Panc1 (cell line): ENCODE data around the gene BCL2L11. TPM values are rescaled to one million over a fixed set of nuclear protein-coding genes. Genes with fewer than 3 reads are reported as not detected.

Experiments used
- ATAC-seq: fragments of 200-7000 bp; cut with Tn5 transposase; 2 replicates; pipeline ENCODE4 v1.9.1; 2020; ENCODE audit warnings: mild to moderate bottlenecking, moderate library complexity
- BruUV-seq: library from RNA; stranded (reverse); fragments of 400-500 nt; replicated peaks from 2 replicates; lab custom pipeline; 2021; lab: Mats Ljungman, UMichigan
- CTCF ChIA-PET: fragments of 300-600 bp; sonication (Branson Sonifier 250); formaldehyde crosslinking; loops from one replicate; lab custom pipeline; 2022; ENCODE audit warnings: antibody characterized with exemption; lab: Charles Lee
- POLR2A ChIA-PET: fragments of 300-600 bp; sonication (Branson Sonifier 250); formaldehyde crosslinking; loops from one replicate; lab custom pipeline; 2022; ENCODE audit warnings: antibody characterized with exemption; lab: Charles Lee
- DNase-seq: peaks from one replicate; pipeline ENCODE4 v3.0.0-alpha.2; 2010; ENCODE audit warnings: low read depth, low spot score
- H3K27ac ChIP-seq: 2 replicates; pipeline ENCODE4 v1.5.1; 2011; ENCODE audit warnings: mild to moderate bottlenecking, low read length, inconsistent platforms
- H3K27me3 ChIP-seq: fragments of 200-500 bp; sonication (Bioruptor generic); 2 replicates; pipeline ENCODE4 v1.6.0; 2014; ENCODE audit warnings: low read length, inconsistent platforms; ENCODE audit not compliant: control insufficient read depth, insufficient read depth
- H3K36me3 ChIP-seq: fragments of 200-500 bp; sonication (Bioruptor generic); 2 replicates; pipeline ENCODE4 v1.5.1; 2014; ENCODE audit warnings: inconsistent platforms, mild to moderate bottlenecking, low read length, moderate library complexity; ENCODE audit not compliant: control insufficient read depth, insufficient read depth
- H3K4me1 ChIP-seq: 2 replicates; pipeline ENCODE4 v1.5.1; 2011; ENCODE audit warnings: inconsistent platforms, mild to moderate bottlenecking, low read length, moderate library complexity; ENCODE audit not compliant: control insufficient read depth, insufficient read depth
- H3K4me3 ChIP-seq, 2 experiments: 2 replicates each; pipeline ENCODE4 v1.5.1; 2011 to 2012; ENCODE audit warnings: low read depth in 2 of 2, low read length in 2 of 2, mild to moderate bottlenecking in 2 of 2, inconsistent platforms in 1 of 2, moderate library complexity in 1 of 2
- H3K9me3 ChIP-seq: fragments of 200-500 bp; sonication (Bioruptor generic); 2 replicates; pipeline ENCODE4 v1.5.1; 2014; ENCODE audit warnings: low read depth, mild to moderate bottlenecking, inconsistent platforms, low read length, moderate library complexity; ENCODE audit not compliant: control insufficient read depth, insufficient read depth
- CTCF ChIP-seq: fragments of 450-650 bp; IDR thresholded peaks from 2 replicates; pipeline ENCODE4 v1.5.1; 2017; ENCODE audit warnings: mild to moderate bottlenecking
- POLR2AphosphoS5 ChIP-seq: IDR thresholded peaks from 2 replicates; pipeline ENCODE4 v1.6.1; 2012; ENCODE audit warnings: mild to moderate bottlenecking, low read depth, low read length, moderate library complexity
- REST ChIP-seq, 2 experiments: IDR thresholded peaks; 2 replicates each; pipeline ENCODE4 v1.6.1; 2011 to 2012; ENCODE audit warnings: low read depth in 2 of 2, control low read depth in 1 of 2, low read length in 1 of 2, mild to moderate bottlenecking in 1 of 2, moderate library complexity in 1 of 2; ENCODE audit not compliant: insufficient read depth in 1 of 2
- SIN3A ChIP-seq: IDR thresholded peaks from 2 replicates; pipeline ENCODE4 v1.6.1; 2012; ENCODE audit warnings: low read depth, mild to moderate bottlenecking, low read length, moderate library complexity, borderline replicate concordance; ENCODE audit not compliant: insufficient read depth
- TCF7L2 ChIP-seq: IDR thresholded peaks from 2 replicates; pipeline ENCODE4 v1.6.1; 2011; ENCODE audit warnings: mild to moderate bottlenecking, low read depth, low read length, inconsistent platforms
- in situ Hi-C: cut with HindIII; loops from 2 replicates; pipeline ENCODE4 v1.10.0; 2016; ENCODE audit warnings: low sequenced_read_pairs, low pct_unique_long_range_greater_than_20kb
- intact Hi-C: fragments of 100-400 bp; cut with micrococcal nuclease; formaldehyde crosslinking; loops from one replicate; pipeline ENCODE4 v1.10.0; 2022; ENCODE audit not compliant: unreplicated experiment
- total RNA-seq: library from RNA; stranded (reverse); gene quantifications from one replicate; pipeline ENCODE4 v1.2.1, GENCODE V29; 2021; ENCODE audit not compliant: unreplicated experiment

BCL2L11 gene
- total RNA-seq, 1 experiment from 2014 or later, result 43.8 TPM

DNA sequence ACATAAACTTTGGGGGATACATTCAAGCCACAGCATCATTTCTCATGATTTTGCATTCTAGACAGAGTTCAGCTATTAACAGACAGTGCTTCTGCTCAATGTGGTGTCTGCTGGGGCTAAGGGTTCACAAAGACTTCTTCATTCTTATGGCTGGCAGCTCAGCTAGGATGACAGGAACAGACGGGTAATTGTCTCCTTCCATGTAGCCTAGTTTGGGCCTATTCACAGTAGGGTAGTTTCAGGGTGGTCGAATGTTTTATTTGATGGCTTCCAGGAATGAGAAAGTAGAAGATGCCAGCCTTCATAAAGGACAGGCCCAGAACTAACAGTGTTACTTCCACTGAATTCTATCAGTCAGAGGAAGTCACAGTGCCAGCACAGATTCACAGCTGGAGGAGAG is 26.0 kb upstream of the BCL2L11 start:
- H3K27ac ChIP-seq, result no peak overlapping the region
- DNase-seq (no peak), ATAC-seq (no peak)
- in situ Hi-C loops (no loop called here), intact Hi-C loops (no loop called here)
- POLR2A ChIA-PET, result interaction anchor here (0.7 kb wide), 1 partner anchor 576 kb away, joined by 3 read pairs; no protein-coding TSS in a partner anchor
- no TSS peak for BruUV-seq
- H3K4me1 ChIP-seq, result no peaks in the 10 kb centered on the region
- H3K27me3 ChIP-seq, result peaks cover 2% of the 10 kb centered on the region; the same call in 1 of the 2 replicates
- CTCF ChIA-PET, result no interaction called here
- no peak overlapping the region for H3K4me3 ChIP-seq
- no peaks in the 10 kb centered on the region for H3K36me3 ChIP-seq
- no peaks in the 10 kb centered on the region for H3K9me3 ChIP-seq
- TF ChIP-seq POLR2AphosphoS5 (no peak), REST (IDR thresholded peaks at IDR 0.05; ENCODE audit: insufficient read depth in 1 of 2, low read depth in 2 of 2, low read length in 1 of 2) (no peak), CTCF (no peak), TCF7L2 (no peak), SIN3A (no peak)

GRCh38 chr2:111095434-111095833 is 25.3 kb upstream of the BCL2L11 start:
- H3K27me3 ChIP-seq, result peaks cover 2% of the 10 kb centered on the region; the same call in 1 of the 2 replicates
- ChIA-PET POLR2A (no interaction called here), CTCF (no interaction called here)
- intact Hi-C loops, result no loop called here
- TF ChIP-seq TCF7L2 (no peak), REST (IDR thresholded peaks at IDR 0.05; ENCODE audit: insufficient read depth in 1 of 2, low read depth in 2 of 2, low read length in 1 of 2) (no peak), SIN3A (no peak), POLR2AphosphoS5 (no peak), CTCF (no peak)
- no peak overlapping the region for H3K27ac ChIP-seq
- H3K4me3 ChIP-seq, result no peak overlapping the region
- DNase-seq, result no peak
- H3K4me1 ChIP-seq, result no peaks in the 10 kb centered on the region
- no peaks in the 10 kb centered on the region for H3K9me3 ChIP-seq
- BruUV-seq, result no TSS peak
- no peaks in the 10 kb centered on the region for H3K36me3 ChIP-seq
- in situ Hi-C loops, result no loop called here
- no peak for ATAC-seq
